Osteoblast (primary cell): Measurements from ENCODE around the gene WFIKKN1. TPM values are rescaled to one million over a fixed set of nuclear protein-coding genes. Genes with fewer than 3 reads are reported as not detected.

Experiments
- DNase-seq: peaks from one replicate; pipeline ENCODE4 v3.0.0; 2011; ENCODE audit warnings: low spot score, mixed read lengths; ENCODE audit not compliant: insufficient read length; ENCODE audit errors: missing footprints
- H2AFZ ChIP-seq: 2 replicates; pipeline ENCODE4 v1.6.0; 2011; ENCODE audit warnings: mild to moderate bottlenecking, low read length
- H3K27ac ChIP-seq: 2 replicates; pipeline ENCODE4 v1.5.1; 2011; ENCODE audit warnings: mild to moderate bottlenecking, low read depth, low read length, moderate library complexity
- H3K27me3 ChIP-seq: 2 replicates; pipeline ENCODE4 v1.6.0; 2012; ENCODE audit warnings: mild to moderate bottlenecking, control low read depth, inconsistent platforms, low read length, moderate library complexity; ENCODE audit not compliant: insufficient read depth
- H3K36me3 ChIP-seq: 2 replicates; pipeline ENCODE4 v1.5.1; 2011; ENCODE audit warnings: mild to moderate bottlenecking, low read length, control low read depth, moderate library complexity; ENCODE audit not compliant: insufficient read depth
- H3K4me1 ChIP-seq: 2 replicates; pipeline ENCODE4 v1.5.1; 2011; ENCODE audit warnings: mild to moderate bottlenecking, low read length, control low read depth, moderate library complexity; ENCODE audit not compliant: insufficient read depth
- H3K4me2 ChIP-seq: 2 replicates; pipeline ENCODE4 v1.6.0; 2011; ENCODE audit warnings: mild to moderate bottlenecking, low read length; ENCODE audit not compliant: insufficient read depth
- H3K4me3 ChIP-seq: fragments of 200-600 bp; sonication (generic); 3 replicates; pipeline ENCODE4 v1.5.1; 2012; ENCODE audit warnings: mild to moderate bottlenecking, low read length, inconsistent platforms; ENCODE audit not compliant: insufficient read depth
- H3K79me2 ChIP-seq: 2 replicates; pipeline ENCODE4 v1.6.0; 2012; ENCODE audit warnings: mild to moderate bottlenecking, low read length, control low read depth, inconsistent platforms; ENCODE audit not compliant: insufficient read depth
- H3K9me3 ChIP-seq: 2 replicates; pipeline ENCODE4 v1.5.1; 2011; ENCODE audit warnings: low read depth, low read length, control low read depth
- H4K20me1 ChIP-seq: 2 replicates; pipeline ENCODE4 v1.6.0; 2012; ENCODE audit warnings: mild to moderate bottlenecking, low read length, control low read depth; ENCODE audit not compliant: insufficient read depth
- total RNA-seq: library from RNA; depleted of rRNA; stranded (reverse); fragments of >200 nt; gene quantifications from 2 replicates; pipeline ENCODE4 v1.2.3, GENCODE V29; 2012
- TF ChIP-seq, protein P1 (sequence below): IDR thresholded peaks from 2 replicates; pipeline ENCODE4 v1.5.1; 2011; ENCODE audit warnings: mild to moderate bottlenecking, low read depth, low read length, moderate library complexity; ENCODE audit errors: extremely low read depth

WFIKKN1 gene
- total RNA-seq, 1 donor: 0.36 TPM

DNA sequence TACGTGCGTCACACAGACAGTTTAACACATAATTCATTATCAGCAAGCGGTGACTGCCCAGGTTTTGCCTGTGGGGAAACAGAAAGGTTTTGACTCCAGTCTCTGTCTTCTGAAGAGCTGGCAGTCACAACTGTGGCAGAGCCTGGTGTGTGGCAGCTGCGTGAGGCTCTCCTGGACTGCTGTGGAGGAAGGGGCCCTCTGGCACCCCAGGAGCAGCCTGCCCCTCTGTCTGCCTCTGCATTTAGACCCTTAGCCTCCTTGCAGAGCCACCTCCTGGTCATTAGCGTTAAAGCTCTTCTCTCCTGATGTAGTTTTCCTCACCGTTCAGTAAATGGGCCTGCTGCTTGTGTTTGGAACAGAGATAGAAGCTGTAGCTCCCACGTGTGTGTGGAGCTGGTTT, 30.0 kb upstream of the WFIKKN1 start:
- Histone ChIP-seq H2AFZ (no peak overlapping the region), H3K27me3 (no peaks in the 10 kb centered on the region), H3K4me3 (no peak overlapping the region), H3K4me2 (no peak overlapping the region), H4K20me1 (peaks cover 42% of the 10 kb centered on the region), H3K27ac (no peak overlapping the region), H3K4me1 (no peaks in the 10 kb centered on the region), H3K36me3 (peaks cover 4% of the 10 kb centered on the region), H3K9me3 (no peaks in the 10 kb centered on the region), H3K79me2 (peaks cover 57% of the 10 kb centered on the region)
- TF ChIP-seq, protein P1, sequence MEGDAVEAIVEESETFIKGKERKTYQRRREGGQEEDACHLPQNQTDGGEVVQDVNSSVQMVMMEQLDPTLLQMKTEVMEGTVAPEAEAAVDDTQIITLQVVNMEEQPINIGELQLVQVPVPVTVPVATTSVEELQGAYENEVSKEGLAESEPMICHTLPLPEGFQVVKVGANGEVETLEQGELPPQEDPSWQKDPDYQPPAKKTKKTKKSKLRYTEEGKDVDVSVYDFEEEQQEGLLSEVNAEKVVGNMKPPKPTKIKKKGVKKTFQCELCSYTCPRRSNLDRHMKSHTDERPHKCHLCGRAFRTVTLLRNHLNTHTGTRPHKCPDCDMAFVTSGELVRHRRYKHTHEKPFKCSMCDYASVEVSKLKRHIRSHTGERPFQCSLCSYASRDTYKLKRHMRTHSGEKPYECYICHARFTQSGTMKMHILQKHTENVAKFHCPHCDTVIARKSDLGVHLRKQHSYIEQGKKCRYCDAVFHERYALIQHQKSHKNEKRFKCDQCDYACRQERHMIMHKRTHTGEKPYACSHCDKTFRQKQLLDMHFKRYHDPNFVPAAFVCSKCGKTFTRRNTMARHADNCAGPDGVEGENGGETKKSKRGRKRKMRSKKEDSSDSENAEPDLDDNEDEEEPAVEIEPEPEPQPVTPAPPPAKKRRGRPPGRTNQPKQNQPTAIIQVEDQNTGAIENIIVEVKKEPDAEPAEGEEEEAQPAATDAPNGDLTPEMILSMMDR: peak; percentile 35
- peak; percentile 91 for DNase-seq

DNA sequence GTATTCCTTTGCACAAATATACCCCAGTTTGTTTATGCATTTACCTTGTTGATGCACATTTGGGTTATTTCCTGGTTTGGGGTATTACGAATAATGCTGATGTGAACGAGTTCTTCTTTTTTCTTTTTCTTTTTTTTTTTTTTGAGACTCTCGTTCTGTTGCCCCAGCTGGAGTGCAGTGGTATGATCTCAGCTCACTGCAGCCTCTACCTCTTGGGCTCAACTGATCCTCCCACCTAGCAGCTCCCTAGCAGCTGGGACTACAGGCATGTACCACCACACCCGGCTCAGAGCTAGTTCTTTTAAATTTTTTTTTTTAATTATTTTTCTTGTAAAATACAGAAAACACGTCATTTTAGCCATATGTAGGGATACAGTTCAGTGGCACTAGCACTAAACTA, 26.9 kb upstream of the WFIKKN1 start:
- no peak overlapping the region for H3K27ac ChIP-seq
- H2AFZ ChIP-seq: no peak overlapping the region
- peaks cover 51% of the 10 kb centered on the region for H3K79me2 ChIP-seq
- H3K4me1 ChIP-seq: no peaks in the 10 kb centered on the region
- H3K27me3 ChIP-seq: no peaks in the 10 kb centered on the region
- H4K20me1 ChIP-seq: peaks cover 40% of the 10 kb centered on the region
- peak; percentile 56 for DNase-seq
- no peaks in the 10 kb centered on the region for H3K9me3 ChIP-seq
- TF ChIP-seq, protein P1: no peak
- peaks cover 4% of the 10 kb centered on the region for H3K36me3 ChIP-seq
- no peak overlapping the region for H3K4me3 ChIP-seq
- no peak overlapping the region for H3K4me2 ChIP-seq

DNA sequence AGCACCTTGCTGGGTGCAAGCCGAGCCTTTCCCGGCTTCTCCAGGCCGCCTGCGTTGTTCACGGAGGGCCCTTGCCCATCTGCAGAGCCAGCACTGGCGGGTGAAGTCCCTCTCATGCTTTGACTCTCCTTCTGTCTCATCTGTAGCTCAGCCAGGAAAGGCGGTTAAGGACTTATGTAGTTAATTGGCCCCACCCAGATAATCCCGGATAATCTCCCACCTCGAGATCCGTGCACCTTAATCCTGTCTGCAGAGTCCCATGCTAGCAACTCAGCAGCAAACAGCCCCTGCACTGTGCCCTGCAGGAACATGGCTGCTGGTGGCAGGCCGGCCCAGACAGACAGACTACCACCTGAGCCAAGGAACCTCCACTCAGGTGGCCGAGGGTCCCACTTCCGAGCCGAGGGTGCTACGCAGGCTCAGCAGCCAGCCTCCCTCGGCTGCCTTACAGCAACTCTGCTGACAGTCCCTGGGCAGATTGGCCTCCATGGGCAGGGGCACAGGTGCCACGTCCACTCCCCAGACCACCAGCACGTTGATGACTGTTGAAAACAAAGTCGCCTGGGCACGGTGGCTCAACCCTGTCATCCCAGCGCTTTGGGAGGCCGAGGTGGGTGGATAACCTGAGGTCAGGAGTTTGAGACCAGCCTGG, 24.0 kb upstream of the WFIKKN1 start:
- H3K79me2 ChIP-seq: peaks cover 51% of the 10 kb centered on the region

DNA sequence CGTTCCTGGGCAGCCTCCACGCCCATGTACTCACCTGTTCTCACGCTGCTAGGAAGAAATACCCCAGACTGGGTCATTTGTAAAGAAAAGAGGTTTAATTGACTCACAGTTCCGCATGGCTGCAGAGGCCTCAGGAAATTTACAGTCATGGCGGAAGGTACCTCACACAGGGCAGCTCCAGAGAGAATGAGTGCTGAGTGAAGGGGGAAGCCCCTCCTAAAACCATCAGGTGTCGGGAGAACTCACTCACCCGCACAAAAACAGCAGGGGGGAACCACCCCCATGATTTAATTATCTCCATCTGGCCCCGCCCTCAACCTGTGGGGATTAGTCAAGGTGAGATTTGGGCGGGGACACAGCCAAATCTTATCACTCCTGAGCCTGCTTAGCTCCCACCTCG, 22.8 kb upstream of the WFIKKN1 start:
- H3K27me3 ChIP-seq: no peaks in the 10 kb centered on the region
- peaks cover 39% of the 10 kb centered on the region for H4K20me1 ChIP-seq
- peaks cover 47% of the 10 kb centered on the region for H3K79me2 ChIP-seq
- H3K4me2 ChIP-seq: no peak overlapping the region
- no peaks in the 10 kb centered on the region for H3K4me1 ChIP-seq
- no peak overlapping the region for H2AFZ ChIP-seq
- no peaks in the 10 kb centered on the region for H3K9me3 ChIP-seq
- no peak for DNase-seq
- no peak overlapping the region for H3K27ac ChIP-seq
- TF ChIP-seq, protein P1: no peak
- no peak overlapping the region for H3K4me3 ChIP-seq
- no peaks in the 10 kb centered on the region for H3K36me3 ChIP-seq

More for the DNA sequence above, 24.0 kb upstream of the WFIKKN1 start:
- no peaks in the 10 kb centered on the region for H3K9me3 ChIP-seq
- peak; percentile 45 for DNase-seq
- H4K20me1 ChIP-seq: peaks cover 43% of the 10 kb centered on the region
- H3K27ac ChIP-seq: no peak overlapping the region
- H3K4me1 ChIP-seq: no peaks in the 10 kb centered on the region
- no peak overlapping the region for H3K4me3 ChIP-seq
- H2AFZ ChIP-seq: no peak overlapping the region
- no peaks in the 10 kb centered on the region for H3K27me3 ChIP-seq
- H3K36me3 ChIP-seq: no peaks in the 10 kb centered on the region
- H3K4me2 ChIP-seq: no peak overlapping the region
- TF ChIP-seq, protein P1: no peak
